HL-60/S4 treated with retinoic acid at 250 ng/mL for 4 days and 3 days (cell line): ENCODE results near the gene ITPK1.

Experiments
- in situ Hi-C: fragments of 300-500 bp; cut with MboI; formaldehyde crosslinking; loops from 2 replicates; pipeline ENCODE4 v1.7.0; 2022; ENCODE audit warnings: low sequenced_read_pairs

Gene ITPK1

DNA sequence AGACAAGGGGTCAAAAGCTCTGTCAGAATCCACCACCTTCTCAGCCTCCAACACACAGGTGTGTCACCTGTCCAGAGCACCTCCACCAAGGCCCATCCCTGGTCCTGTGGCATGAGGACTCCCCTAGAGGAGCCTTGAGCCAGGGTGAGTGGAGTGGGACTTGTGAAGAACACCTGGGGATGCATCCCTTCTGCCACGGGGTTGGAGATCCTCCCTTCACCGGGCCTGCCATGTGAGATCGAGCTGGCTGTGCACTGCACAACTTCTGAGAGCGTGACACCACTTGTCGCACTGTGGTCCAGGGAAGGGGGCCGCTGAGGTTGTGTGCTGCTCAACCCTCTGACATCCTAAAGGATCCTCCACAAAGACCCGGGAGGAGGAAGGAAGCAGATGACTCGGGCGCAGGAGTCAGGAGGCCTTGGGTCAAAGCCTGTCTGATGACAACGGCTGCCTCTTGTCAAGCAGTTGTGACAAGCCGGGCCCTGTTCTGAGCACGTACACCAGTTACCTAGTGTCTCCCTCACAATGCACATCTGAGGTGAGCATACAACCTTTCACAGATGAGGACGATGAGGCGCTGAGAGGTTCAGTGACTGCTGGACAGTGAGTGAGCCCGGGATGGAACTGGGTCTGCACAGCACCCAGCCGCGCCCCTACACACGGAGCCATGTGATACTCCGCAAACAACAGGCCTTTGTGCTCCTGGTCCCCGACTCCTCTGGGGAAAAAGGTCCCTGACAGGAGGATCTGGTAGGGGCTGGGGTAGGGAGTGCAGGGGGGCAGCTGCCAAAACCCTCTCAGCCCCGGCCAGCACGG, 157.1 kb downstream of the ITPK1 start:
- in situ Hi-C loops, result no loop called here

DNA sequence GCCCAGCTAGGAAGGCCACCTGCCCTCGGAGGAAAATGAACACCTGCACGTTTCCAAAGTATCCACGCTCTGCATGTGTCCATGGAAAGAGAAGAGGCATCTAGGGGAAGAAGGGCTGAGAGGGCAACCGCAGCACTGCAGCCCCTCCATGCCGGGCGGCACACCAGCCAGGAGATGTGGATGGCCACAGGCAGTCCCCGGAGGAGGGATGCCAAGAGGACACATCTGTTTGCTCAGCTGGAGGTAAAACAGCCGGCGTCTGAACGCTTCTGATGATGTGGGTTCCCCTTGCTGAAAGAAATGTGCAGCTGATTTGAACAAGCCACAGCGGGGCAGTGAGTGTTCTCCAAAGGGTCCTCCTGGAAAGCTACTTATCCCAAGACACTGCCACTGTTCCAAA, 158.8 kb downstream of the ITPK1 start:
- in situ Hi-C loops, result no loop called here

DNA sequence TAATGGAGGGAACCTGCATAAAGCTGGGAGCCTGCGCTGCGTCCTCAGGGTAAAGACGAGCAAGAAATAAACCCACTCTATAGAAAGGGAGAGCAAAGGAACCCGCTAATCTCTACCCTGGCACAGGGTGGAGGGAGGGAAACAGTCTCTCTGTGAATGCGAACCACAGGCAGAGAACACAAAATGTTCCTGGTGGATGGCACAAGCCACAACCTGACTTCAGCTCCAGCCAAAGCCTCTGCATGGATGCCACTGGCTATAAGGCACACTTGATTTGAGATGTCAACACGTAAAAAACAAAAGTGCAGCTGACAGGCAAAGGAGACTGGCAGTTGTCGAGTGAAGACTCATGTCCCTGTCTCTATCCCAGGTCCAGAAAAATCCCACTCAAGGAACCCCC, 160.3 kb downstream of the ITPK1 start:
- in situ Hi-C loops, result no loop called here

DNA sequence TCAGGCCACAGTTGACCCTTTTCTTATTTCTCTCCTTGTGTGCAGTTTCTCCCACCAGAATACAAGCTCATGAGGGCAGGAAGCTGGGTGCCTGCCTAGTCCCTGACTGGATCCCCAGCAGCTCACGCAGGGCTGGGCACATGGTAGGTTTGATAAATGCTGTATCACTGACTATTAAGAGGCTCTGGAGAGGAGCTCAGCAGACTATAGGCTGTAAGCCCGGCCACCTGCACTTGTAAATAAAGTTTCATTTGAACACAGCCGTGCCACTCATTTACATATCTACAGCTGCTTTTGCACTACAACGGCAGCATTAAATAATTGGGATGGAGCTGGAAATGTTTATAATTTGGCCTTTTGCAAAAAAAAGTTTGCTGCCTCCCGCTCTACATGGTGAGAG, 160.8 kb downstream of the ITPK1 start:
- in situ Hi-C loops, result no loop called here

DNA sequence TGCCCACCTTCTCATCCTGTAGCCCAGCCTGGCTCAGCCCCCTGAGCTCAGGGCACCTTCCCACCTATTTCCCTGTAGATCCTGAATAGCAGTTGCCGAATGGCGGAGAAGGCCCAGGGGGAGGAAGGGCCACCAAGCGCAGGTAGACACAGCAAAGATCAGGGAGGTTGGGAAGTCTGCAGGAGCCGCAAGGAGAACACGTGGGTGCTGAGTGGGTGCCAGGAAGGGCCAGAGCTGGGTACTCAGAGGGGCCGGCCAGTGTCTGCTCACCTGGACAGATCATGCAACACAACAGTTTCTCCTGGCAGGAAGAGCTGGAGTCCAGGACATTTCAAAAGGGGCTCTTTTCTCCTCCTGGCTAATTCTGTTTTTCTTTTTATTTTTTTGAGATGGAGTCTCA, 162.2 kb downstream of the ITPK1 start:
- in situ Hi-C loops, result no loop called here

DNA sequence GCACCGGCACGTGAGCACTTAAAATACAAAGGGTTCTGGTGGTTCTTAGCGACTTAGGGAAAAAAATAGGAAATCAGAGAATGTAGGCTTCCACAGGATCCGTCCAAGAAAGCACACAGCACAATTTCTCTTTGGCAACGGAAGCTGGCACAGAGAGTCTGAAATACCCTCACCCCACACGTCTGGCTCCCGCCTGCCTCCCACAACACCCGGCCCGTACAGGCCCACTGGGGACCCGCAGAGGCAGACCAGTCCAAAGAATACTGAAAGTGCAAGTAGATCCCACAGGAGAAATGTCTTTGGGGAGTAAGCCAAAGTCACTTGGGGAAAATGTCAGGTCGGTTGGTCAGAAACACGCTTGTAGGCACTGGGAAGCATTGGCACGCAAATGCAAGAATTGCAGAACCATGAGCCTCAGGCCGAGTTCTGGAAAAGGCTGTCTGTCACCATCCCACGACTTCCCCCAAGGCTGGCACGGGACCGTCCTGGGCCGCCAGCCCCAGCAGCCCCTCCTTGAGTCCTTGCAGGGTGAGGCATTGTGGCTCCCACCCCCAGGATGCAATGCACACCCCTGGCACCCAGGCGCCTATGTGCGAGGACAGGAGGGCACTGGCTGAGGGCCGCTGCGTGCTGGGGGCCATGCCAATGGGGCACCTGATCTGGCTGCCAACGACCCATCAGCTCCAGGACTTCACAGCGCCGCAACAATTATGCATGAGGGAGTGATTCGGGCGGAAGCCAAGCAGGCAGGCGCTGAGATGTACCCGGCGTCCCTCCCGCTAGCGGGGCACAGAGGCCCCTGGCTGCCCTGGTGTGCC, 163.0 kb downstream of the ITPK1 start:
- in situ Hi-C loops, result no loop called here

DNA sequence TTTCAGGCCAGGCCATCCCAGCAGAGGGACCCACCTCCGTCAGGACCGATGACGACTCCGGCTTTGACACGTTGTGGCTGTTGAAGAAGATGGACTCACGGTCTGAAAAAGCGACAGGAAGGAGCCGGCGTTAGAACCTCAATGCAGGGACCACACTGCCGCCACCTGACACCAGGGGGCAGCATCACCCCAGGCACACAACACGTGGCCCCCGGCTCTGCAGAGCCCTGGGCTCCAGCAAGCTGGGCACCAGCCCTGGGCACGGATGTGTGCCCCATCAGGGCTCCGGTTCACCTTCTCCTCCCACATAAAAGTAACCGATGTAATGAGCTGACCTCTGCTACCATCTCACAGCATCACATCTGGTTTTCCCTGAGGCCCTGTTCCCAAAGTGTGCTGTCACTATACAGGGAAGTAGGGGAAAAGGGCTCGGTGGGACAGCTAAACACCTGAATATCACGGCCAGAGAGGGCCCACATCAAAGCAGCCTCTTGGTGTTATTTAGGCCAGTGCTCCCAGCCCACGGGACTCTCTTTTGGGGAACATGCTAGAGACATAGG, 163.7 kb downstream of the ITPK1 start:
- in situ Hi-C loops, result no loop called here

DNA sequence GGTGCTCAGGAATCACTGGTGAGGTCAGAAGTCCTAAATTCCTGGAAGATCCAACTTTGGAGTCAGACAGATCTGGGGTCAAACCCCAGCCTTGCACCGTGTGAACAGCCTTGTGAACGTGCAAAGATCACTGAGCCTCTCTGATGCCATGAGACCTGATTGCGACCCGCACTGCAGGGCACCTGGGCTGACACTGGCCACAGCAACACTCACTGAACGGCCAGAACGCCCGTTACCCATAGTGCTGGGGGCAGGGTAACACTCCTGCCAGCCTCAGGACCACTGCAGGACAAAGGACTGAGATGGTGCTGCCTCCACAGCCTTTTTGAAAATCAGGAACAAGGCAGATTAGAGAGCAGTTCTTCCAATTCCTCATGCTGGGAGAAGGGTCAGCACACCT, 164.5 kb downstream of the ITPK1 start:
- in situ Hi-C loops, result no loop called here

DNA sequence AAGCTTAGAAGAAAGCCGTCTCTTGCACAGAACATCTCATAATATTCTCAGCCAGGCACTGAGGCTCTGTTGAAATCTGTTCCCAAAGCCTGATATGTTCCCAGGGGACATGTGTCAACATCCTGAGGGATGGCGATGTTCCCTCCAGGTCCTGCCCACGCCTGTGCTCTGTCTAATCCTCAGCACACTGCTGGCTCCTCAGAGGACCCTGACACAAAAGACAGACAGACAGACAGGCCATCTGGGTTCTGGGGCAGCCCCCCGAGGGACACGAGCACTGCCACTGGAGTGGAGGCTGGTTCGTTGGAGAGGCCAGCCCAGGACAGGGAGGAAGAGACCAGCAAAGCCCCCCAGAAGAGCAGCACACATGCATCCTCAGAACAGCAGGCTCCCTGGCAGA, 165.0 kb downstream of the ITPK1 start:
- in situ Hi-C loops, result no loop called here

DNA sequence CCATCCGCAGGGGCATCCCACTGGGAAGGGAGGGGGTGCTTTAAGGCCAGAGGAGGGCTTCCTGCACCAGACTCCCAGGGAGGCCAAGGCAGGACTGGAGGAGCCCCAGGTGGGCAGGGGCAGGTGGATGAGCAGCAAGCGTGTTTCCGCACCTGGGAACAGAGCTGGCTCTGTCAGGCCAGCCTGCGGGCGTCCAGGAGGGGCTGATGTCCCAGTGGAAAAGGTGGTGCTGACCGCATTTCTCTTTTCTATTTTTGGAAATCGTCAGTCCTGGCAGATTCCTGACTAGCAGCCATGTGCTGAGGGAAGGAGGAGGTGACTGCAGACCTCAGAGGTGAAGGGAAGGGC, 165.6 kb downstream of the ITPK1 start:
- in situ Hi-C loops, result no loop called here

DNA sequence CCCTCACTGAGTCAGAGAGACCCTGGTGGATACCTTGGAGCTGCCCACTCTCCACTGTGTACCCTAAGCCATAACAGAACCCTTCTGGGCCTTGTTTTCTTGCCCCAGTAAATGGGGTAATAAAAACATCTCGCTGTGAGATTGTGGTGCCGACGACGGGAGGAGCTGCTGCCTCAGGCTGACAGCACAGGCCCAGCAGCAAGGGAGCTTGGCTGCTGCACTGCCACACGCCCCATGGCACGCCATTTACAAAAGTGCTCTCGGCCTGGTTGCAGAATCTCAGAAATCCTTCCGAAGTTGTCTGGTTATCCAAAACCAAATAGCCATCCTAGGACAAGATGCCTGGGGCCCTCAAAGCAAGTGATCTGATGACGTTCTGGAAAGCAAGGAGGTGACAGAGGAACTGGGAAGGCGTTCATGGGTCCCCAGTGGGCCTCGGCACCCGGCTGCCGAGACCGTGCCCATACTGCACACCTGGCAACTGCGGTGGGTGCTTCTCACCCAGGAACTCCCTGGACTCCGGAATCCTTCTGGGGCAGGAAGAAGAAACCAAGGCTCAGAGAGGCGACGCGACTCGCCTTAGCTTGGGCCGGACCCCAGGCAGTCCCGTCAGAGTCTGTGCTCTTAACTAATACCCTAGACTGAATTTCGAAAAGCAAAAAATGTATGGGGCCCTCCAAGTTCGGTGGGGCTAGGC, 166.1 kb downstream of the ITPK1 start:
- in situ Hi-C loops, result loop anchor here (10.0 kb wide), 1 partner anchor 195 kb away; no protein-coding TSS in a partner anchor

DNA sequence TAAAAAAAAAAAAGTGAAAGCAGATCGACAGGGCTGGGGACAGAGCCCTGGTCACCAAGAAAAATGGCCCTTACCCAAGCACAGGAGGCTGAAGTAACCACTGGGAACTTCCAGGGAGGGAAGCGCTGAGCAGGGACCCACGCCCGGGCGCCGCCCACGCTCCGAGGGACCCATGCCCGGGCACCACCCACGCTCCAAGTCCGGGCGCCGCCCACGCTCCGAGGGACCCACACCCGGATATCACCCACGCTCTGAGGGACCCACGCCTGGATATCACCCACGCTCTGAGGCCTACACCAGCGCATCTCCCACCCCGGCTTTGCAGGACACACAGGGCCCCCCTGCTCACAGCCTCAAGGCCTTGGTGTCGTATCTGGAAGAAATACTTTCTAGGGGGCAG, 167.1 kb downstream of the ITPK1 start:
- in situ Hi-C loops, result loop anchor here (10.0 kb wide), 1 partner anchor 196 kb away; no protein-coding TSS in a partner anchor

DNA sequence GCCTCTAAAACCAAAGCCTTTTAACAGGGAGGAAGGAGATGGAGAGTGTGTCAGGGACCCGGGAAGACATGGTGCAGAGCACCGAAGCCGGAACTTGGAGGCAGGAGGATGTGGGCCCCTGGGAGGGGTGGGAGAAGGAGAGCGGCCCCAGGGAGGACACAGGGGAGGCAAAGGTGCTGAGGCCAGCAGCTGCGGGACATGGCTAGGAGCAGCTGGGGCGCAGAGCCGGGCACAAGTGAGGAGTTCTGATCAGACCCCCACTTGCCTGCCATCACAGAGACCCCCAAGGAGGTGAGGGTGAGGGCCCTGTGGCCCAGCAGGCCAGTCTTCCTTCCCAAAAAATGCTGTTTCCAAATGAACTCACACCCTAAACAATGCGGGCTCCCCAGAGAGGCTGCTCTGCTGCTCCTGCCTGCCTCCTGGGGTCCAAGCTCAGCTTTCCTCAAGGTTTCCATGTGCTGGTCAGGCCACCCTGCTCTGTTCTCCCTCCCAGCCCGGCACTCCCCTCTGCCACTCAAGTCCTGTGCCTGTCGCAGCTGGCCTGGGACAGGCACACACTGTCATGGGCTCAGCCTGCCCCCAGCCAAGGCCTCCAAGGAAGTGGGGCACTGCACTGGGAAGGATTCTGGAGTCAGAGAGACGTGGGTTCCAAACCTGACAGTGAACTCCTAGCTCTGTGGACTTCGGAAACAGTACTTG, 168.7 kb downstream of the ITPK1 start:
- in situ Hi-C loops, result loop anchor here (10.0 kb wide), 1 partner anchor 198 kb away; no protein-coding TSS in a partner anchor

DNA sequence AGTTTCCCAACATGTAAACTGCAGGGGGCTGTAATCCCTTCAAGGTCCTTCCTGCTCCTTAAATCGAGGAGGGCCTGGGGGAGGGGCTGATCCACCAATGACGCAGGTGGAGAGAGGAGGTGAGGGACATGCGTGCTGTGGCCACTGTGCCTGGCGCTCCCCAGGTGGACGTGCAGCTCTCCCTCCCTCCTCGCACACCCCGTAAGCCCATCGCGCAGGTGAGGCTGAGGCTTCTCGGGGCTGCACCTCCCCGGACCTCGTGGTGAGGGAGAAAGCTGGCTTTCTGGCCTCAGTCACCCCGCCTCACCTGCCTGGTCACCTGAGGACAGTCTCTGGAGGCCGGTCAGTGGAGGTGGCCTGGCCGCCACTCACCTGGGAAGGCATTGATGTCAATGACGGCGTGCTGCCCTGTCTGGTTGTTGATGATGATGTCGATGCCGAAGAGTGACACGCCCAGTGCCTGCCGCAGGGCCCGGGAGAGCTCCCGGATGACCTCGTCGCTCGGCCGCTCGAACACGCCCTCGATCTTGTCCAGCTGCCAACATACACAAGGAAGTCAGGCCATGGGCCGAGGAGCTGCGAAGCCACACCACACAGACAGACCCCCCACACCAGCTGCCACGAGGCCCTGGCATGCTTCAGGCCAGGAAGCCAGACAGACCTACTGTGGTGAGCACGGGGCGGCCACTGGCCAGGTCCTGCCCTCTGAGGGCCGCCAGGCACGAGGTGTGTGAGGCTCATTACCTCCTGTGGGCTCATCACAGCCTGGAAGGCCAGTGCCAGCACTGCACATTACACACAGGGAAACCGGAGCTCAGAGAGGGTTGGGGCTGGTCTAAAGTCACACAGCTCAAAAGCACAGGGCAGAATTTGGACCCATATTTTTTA, 169.5 kb downstream of the ITPK1 start:
- in situ Hi-C loops, result loop anchor here (10.0 kb wide), 1 partner anchor 199 kb away; no protein-coding TSS in a partner anchor

DNA sequence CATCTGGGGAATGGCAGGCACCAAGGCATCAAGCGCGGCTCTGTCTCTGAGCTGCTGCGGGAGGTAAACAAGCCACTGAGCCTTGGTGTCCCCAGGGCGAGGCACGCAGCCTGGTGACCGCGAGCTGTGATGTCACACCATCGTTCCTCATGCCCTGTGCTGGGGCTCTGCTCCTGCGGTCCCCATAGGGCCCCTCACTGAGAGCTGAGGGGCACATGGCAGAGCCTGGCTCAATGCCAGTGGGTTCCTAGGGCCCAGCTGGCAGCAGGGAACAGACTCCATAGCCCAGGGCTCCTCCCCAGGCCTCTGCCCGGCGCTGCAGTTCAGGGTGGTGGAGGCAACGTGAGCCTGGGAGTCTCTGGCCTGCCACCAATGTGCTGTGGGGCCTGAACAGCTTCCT, 170.2 kb downstream of the ITPK1 start:
- in situ Hi-C loops, result loop anchor here (10.0 kb wide), 1 partner anchor 199 kb away; no protein-coding TSS in a partner anchor

DNA sequence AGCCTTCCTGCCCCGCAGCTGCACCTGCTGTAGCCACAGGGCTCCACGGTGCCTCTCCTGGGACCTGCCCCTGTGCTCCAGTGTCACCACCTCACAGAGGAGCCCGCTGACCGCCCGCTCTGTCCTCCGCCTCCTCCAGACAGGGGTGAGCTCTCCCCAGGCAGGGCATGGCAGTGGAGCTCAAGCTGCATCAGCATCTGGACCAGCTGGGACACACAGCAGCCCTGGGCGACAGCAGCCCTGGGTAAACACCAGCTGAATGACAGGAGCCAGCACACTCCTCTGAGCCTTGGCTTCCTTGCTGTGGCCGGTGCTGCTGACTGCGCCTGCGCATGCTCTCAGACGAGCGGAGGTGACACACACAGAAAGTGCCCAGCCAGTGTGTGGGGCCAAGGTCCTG, 170.7 kb downstream of the ITPK1 start:
- in situ Hi-C loops, result loop anchor here (10.0 kb wide), 1 partner anchor 200 kb away; no protein-coding TSS in a partner anchor

DNA sequence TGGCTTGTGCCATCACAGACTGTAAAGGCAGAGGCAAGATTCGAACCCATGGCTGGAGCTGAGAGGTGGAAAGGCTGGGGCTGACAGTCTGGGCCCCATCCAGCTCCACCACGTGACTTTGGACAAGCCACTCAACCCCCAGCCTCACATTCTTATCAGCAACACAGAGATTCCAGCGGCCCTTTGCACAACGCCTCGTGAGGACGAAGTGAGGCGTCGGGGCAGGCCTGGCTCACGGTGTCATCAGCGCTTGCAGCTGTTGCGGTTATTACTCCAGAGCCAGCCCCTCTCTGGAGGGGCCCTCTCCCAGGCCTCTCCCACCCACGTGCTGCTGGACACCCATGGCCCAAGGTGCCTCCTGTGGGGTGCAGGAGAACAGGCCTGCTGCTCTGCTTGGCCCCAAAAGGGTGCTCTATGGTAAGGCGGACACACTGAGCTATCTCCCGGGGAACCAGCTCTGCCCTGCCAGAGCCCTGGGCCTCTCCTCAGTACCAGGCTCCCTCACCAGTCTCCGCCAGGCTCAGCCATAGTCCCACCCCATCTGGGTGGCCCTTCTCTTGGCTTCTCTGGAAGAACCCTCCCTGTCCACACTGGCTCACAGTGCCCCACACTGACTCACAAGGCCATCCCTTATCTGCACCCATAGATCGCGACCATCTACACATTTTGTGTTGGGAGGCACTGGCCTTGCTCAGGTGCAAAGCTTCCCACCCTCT, 171.7 kb downstream of the ITPK1 start:
- in situ Hi-C loops, result loop anchor here (10.0 kb wide), 1 partner anchor 201 kb away; no protein-coding TSS in a partner anchor

DNA sequence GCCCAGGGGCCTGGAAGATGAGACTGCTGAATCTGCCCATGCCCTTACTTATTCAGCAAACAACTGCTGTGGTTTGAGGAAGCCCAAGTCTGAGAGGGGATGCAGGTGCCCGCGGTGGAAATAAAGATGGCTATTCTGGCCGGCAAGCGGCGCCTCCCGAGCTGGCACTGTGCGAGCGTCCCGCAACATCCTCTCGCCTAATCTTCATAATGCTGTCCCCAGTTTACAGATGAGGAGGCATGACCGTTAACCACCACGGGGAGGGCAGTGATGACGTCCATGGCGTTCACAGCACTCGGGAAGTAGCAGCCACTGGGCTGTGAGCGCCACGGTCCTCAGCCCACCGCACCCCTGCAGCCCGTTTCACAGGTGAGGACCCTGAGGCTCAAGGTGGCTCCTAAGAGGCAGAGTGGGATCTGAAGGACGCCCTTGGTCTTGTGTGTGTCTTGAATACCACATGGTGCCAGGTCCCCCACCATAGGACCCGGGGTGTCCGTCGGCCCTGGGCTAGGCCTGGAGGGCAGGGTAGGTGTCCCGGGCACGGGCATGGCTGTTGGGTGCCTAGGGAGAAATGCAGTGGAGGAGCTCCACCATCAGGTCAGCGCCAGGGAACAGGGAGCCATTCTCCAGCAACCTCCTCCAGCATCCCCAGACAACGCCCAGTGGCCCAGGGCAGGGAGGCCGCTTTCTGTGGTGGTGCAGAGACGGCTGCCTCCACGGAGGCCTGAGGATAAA, 172.6 kb downstream of the ITPK1 start:
- in situ Hi-C loops, result loop anchor here (10.0 kb wide), 1 partner anchor 202 kb away; no protein-coding TSS in a partner anchor
